Skeletal muscle cell (primary cell): Measurements from ENCODE around the gene STRBP.
"Not testable (repeated sequence)": the region's sequence is repeated elsewhere in the genome, so short reads cannot be mapped to it uniquely, and the experiment has no call there.

Experiments used
- DNase-seq: peaks from one replicate; pipeline ENCODE4 v3.0.0-alpha.2; 2010; ENCODE audit warnings: low read depth
- H3K4me3 ChIP-seq: 2 replicates; pipeline ENCODE4 v1.5.1; 2011; ENCODE audit warnings: low read depth, mild to moderate bottlenecking, control low read depth, low read length, moderate library complexity

The STRBP gene

DNA sequence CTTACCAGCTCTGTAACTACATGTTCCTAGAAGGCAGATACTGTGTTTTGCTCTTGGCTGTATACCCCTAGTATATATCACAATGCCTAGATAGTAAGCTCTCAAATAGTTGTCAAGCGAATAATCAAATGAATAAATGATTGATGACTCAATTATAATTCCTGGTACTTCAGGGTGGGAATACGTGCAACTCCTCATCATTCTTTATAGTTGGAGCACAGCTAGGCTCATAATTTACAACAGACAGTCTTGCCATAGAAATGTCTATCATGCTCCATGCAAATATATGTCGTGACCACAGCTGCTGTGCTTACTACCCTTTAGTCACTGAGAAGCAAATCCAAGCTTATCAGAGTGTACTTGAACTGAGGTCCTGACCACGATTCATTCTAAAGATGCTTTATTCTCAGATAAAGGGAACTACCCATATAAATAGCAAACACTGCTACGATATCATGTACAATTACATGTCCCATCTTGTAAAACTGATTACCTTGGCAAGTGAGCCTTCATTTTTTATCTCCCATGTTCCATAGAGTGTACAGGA, 52.1 kb downstream of the STRBP start:
- H3K4me3 ChIP-seq: no peak overlapping the region
- no peak for DNase-seq

DNA sequence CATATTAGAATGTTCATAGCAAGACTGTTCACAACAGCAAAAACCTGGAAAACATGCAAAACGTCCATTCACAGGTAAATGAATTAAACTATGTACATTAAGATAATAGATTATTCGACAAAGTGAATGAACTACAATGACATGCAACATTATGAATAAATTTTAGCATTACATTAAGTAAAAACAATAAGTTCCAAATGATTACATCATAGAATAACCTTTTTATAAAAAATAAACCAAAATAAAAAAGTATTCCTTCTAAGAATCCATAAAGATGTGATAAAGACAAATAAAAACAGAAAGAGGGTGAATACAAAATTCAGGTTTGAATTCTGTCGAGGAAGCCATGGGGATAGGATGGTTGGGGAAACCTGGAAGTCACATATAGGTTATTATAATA, 57.3 kb downstream of the STRBP start:
- H3K4me3 ChIP-seq: no peak overlapping the region
- DNase-seq: no peak

DNA sequence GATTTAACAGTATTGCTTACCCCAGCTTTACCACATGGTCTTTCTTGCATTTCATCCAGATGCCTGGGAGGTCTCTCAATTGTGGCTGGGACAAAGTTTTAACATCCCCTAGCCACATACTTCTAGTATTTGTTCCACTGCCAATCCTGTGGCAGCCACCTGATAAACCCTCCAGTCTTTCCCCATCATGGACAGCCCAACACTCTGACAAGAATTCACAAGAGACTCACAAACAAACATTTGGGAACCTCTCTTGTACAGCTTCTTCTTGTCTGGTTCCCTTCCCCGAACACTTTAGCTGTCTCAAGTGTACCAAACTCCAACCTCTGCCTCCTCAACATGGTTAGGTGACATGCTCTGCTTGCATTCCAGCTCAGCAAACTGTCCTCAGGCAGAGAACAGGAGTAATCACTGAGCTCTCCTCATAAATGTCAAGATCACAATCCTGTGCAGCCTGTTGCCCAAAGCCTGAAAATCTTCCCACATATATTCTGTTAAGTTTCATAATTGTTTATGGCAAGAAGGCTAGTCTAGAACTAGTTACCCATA, 59.7 kb downstream of the STRBP start:
- no peak overlapping the region for H3K4me3 ChIP-seq
- DNase-seq: no peak

DNA sequence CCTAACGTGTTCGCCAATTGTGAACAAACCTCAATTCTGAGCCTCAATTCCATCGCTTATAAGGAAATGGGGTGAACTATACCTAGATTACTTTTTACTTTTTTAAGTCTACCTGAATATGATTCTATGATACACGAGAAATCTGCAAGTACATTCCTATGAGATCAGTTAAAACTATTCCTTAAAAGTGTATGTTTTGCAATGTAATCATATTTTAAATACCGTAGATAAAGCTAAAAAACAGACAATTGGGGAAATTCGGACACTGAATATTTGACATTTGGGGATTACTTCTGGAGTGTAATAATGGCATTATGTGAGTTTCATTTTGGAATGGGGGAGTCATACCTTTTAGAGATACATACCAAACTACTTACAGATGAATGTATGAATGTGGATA, 62.3 kb downstream of the STRBP start:
- DNase-seq: no peak
- no peak overlapping the region for H3K4me3 ChIP-seq

DNA sequence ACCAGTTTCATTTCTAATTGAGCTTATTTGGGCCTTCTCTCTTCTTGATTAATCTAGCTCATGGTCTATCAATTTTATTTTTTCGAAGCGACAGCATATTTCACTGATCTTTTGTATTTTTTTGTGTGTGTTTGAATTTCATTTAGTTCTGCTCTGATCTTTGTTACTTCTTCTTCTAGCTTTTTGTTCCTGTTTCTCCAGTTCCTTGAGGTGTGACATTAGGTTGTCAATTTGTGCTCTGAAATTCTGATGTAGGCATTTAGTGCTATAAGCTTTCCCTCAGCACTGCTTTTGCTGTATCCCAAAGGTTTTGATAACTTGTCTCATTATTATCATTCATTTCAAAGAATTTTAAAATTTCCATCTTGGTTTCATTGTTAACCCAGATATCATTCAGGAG, 67.3 kb downstream of the STRBP start:
- no peak for DNase-seq
- no peak overlapping the region for H3K4me3 ChIP-seq

DNA sequence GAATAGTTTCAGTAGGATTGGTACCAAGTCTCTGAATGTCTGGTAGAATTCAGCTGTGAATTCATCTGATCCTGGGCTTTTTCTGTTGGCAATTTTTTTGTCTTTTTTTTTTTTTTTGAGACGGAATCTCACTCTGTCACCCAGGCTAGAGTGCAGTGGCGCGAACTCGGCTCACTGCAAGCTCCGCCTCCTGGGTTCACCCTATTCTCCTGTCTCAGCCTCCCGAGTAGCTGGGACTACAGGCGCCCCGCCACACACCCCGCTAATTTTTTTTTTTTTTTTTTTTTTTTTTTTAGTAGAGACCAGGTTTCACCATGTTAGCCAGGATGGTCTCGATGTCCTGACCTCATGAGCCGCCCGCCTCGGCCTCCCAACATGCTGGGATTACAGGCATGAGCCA, 67.9 kb downstream of the STRBP start:
- H3K4me3 ChIP-seq, DNase-seq: not testable (repeated sequence)

DNA sequence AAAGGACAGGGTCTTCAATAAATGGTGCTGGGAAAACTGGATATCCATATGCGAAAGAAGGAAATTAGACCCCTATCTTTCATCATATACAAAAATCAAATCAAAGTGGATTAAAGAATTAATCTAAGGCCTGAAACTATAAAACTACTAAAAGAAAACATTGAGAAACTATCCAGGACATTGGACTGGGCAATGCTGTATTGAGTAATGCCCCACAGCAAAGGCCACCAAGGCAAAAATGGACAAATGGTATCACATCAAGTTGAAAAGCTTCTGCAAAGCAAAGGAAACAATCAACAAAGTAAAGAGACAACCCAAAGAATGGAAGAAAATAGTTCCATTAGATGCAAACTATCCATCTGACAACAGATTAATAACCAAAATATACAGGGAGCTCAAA, 72.3 kb downstream of the STRBP start:
- H3K4me3 ChIP-seq: no peak overlapping the region
- DNase-seq: no peak

DNA sequence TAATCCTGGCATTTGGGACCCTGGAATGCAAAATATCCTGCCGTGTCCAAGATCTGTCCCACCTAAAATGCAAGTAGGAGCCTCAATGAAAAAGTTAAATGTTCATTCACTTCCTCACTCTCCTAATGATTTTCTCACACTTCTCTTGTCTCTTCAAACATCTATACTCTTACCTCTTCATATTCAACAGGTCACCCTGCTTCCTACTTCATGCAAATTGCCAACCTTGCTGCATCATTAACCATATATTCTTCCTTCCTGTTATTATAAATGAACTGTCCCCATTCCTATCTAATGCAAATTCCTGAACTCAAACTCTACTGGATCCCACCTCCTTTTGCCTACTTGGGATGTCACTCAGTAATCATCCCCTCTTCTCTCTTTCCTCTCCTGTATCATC, 74.4 kb downstream of the STRBP start:
- H3K4me3 ChIP-seq: no peak overlapping the region
- no peak for DNase-seq

DNA sequence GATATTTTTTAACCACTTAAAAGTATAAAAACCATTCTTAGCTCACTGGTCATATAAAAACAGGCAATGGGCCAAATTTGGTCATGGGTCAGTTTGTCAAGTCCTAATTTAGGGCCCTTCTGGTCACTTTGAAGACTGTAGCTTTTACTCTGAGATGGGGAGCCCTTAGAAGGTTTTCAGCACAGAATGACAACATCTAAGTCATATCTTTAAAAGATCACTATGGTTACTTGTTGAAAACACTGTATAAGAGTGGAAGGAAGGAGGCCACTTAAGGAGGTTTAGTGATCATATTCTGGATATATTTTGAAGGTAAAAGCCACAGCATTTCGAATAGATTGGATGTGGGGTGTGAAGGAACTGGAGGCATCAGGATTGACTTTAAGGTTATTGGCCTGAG, 76.7 kb downstream of the STRBP start:
- no peak overlapping the region for H3K4me3 ChIP-seq
- DNase-seq: no peak

DNA sequence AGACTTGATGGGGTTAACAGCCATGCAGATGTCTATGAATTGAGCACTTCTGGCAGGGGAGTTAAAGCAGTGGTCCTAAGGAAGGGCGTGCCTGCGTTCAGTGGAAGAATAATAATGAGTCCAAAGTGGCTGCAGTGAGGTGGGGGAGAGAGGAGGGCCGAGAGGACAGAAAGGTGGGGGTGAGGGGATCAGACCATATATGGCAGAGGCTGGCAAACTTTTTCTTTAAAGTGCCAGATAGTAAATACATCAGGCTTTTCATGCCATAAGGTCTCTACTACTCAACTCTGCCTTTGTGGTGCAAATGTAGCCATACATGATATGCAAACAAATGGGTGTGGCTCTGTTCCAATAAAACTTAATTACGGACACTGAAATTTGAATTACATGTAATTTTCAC, 77.1 kb downstream of the STRBP start:
- H3K4me3 ChIP-seq: no peak overlapping the region

DNA sequence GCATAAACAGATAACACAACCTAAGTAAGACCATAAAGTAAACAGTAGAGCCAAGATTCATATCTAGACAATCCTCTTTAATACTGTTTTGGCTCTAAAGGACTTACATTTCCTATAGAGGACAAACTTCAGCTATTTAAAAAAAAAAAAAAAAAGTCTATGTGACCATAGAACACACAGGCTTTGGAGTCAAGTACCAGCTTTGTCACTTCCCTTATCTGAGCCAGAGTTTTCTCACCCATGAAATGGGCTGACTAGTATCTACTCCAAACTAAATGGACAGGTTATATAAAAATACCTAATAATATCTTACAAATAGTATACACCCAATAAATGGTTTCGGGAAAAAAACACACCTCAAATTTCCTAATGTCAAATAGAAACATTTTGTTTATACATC, 81.3 kb downstream of the STRBP start:
- DNase-seq: no peak
- no peak overlapping the region for H3K4me3 ChIP-seq

More for the DNA sequence above, 77.1 kb downstream of the STRBP start:
- DNase-seq: no peak

DNA sequence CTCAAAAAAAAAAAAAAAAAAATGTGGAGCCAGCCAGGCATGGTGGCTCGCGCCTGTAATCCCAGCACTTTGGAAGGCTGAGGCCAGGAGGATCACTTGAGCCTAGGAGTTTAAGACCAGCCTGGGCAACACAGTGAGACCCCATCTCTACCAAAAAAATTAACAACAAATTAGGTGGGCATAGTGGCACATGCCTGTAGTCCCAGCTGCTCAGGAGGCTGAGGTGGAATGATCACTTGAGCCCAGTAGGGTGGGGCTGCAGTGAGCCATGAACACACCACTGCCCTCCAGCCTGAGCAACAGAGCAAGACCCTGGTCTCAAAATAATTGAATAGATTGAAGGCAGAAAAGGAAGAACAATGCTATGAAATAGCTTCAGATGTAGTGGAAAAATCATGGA, 82.4 kb downstream of the STRBP start:
- DNase-seq, H3K4me3 ChIP-seq: not testable (repeated sequence)

DNA sequence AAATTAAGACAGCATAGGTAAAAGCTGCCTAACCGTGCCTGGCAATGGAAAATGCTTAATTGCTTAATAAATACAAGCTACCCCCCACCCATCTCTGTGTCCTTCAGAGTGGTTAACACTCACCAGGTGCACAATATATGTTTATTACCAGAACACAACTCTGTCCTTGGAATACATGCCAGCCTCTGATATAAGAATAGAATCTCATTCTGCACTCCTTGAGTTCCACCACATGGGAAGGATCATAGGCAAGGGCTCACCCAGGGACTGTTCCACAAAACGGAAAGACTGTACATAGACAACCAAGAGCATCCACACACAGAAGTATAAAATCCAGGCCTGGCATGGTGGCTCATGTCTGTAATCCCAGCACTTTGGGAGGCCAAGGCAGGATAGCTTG, 91.4 kb downstream of the STRBP start:
- H3K4me3 ChIP-seq: no peak overlapping the region
- no peak for DNase-seq

DNA sequence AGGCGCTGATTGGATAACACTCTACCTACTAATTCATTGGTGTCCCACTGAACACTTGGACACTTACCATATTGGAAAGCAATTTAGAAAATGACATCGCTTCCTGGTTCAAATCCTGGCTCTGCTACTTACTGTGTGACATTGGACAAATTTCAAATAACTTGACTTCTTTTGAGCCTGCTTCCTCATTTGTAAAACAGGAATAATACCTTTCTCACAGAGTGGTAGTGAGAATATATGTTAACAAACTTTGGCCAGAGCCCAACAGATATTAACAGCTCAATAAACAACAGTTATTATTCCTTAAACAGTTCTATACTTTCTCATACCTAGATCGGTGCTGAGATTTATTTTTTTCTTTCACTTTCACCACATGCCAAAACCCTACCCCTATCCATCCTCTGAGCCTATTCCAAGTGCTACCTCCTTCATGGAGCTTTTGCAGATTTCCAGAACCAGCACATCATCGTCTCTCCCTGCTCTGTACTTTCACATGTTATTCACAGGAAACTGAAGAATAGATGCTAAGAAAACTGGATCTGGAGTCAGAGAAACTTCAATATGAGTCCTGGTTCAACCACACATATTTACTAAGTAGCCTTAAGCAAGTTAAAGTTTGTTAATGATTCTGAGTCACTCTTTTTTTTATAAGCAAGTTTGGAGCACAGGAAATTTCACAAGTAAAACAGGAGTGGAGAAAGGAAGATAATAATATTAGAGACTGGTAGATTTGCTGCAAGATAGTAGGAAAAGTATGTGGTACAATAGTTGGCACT, 92.3 kb downstream of the STRBP start:
- no peak overlapping the region for H3K4me3 ChIP-seq
- DNase-seq: no peak

DNA sequence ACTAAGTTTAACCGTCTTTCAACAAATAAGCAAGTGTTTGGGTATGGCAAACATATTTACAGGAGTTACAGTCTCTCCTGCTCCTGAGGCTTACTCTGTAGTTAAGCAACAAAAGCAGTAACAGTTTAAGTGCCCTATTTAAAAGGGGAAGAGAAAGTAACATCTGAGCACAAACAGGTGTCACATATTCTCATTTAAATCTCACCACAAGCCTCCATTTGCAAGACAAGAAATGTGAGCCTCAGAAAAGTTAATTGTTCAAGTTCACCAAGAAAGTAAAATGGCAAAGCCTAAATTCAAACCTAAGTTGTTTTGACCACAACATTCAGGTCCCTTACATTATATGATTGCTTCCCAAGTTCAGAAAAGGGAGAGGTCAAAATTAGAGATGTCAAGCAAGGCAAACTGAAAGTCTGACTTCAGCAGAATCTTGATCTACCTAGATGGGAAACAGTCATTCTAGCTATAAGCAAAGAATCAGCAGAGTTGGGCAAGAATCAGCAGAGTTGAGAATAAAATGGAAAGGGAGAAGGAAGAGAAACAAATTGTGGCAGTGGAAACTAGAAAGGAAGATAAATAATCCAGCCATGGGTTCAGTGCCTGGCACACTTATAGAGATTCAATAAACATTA, 93.4 kb downstream of the STRBP start:
- no peak for DNase-seq
- no peak overlapping the region for H3K4me3 ChIP-seq

DNA sequence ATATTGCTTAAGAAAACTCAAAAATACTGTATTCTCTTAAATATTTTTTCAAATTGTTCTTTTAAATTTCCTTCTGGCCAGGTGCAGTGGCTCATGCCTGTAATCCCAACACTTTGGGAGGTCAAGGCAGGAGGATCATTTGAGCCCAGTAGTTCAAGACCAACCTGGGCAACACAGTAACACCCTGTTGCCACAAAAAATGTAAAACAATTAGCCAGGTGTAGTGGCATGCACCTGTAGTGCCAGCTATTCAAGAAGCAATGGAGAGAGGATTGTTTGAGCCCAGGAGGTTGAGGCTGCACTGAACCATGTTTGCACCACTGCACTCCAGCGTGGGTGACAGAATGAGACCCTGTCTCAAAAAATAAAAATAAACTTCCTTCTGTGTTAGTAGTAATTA, 94.3 kb downstream of the STRBP start:
- no peak overlapping the region for H3K4me3 ChIP-seq
- DNase-seq: no peak

DNA sequence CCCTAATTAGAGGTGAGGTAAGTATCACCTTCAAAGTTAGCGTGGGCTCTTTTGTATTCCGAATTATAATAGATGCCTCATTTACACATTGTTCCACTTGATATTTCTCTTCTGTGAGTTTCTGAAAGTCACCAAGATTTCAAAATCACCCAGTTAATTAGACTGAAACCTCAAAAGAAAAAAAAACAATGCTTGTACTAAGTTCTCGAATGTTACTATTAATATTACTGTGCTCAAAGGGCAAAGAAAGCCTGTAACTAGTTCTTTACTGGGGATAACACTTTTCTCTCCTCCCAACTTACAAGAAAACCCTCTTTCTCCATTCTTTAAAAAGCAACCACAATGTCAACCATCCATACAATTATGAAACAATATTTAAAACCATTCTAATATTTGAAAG, 98.5 kb downstream of the STRBP start:
- no peak for DNase-seq
- H3K4me3 ChIP-seq: no peak overlapping the region

DNA sequence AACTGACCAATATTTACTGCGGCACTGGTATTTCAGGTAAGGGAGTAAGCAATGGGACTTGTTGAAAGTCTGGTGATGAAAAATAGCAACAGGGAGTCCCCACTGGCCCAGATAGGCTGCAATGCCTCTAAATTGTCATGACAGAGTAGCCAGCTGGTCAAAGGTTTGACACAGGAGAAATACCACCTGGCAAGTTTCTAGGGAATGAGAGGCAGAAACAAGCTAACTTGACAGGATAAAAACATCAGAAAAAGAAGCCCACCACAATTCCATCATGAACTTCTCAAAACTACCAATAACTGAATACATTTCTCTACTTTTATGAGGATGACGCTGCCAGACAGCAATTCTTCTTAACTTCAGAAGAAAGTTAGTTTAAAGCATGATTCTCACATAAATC, 99.8 kb downstream of the STRBP start:
- DNase-seq: no peak
- H3K4me3 ChIP-seq: no peak overlapping the region

DNA sequence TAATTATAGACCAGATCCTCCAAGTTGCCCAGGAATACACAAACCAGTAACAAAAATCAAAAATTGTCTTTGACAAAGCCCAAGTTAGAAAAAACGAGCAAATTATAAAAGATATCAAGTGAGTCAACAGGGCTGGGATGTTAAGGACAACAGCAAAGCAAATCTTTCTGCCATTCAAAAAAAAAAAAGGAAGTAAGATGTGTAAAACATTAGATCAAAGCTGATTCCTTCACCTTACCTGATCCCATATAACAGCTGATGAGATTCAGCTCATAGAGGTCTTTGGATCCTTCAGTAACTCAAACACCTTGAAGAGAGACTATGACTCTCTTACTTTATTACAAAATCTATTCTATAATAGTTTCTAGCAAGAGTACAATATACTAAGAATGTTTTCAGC, 100.9 kb downstream of the STRBP start:
- DNase-seq: no peak
- no peak overlapping the region for H3K4me3 ChIP-seq

DNA sequence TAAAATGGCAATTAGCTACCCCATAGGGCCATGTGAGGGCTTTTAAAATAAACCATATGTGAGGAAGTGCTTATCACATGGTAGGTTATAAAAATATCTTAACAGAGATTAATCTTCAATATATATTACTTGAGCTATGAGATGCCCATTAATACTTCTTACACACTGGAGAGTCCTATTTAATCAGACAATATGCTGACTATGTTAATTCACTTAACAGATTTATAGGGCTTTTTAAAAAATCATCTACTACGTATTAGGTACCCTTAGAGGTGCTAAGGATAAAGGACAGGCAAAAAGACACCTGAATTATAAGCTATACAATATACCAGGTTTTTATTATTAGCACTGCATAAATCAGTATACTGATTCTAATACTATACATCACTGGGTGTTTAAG, 102.6 kb downstream of the STRBP start:
- DNase-seq: no peak
- H3K4me3 ChIP-seq: no peak overlapping the region

DNA sequence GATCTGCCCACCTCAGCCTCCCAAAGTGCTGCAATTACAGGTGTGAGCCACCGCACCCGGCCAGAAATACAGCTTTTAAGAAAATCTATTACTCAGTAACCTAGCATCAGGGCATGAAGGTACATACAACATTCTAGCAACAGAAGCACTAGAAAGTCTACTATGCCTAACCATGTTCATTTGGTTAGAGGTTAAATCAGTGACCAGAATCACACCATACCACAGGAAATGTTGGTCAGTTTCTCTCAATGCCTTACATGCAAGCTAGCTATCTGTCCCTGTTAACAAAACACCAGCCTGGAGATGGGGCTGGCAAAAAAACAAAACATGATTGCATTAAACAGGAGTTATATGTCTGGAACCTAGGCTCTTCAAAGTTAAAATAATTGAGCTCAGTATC, 104.1 kb downstream of the STRBP start:
- H3K4me3 ChIP-seq: no peak overlapping the region
- no peak for DNase-seq
